Adrenal gland (tissue), 5 donors: ENCODE measurements around the gene EPHA5.

ENCODE experiments used
- CTCF ChIP-seq, 6 experiments: fragments of 450-650 bp in 4 of 6; fragments of 200-600 bp in 2 of 6; sonication (generic) in 1 of 6; IDR thresholded peaks; 1 replicate in 5 of 6; 2 replicates in 1 of 6; pipeline versions ENCODE4 v1.5.1 to v1.8.0; 2016 to 2021; ENCODE audit warnings: antibody characterized with exemption in 6 of 6, mild to moderate bottlenecking in 2 of 6, moderate library complexity in 1 of 6
- POLR2A ChIP-seq, 2 donors: fragments of 450-650 bp; IDR thresholded peaks; one replicate each; pipeline ENCODE4 v1.6.1; 2017; ENCODE audit warnings: antibody characterized with exemption in 2 of 2, mild to moderate bottlenecking in 2 of 2, moderate library complexity in 1 of 2
- donor health status: DM: no; HTN: no; CAD: no.

GRCh38 chr4:65668201-65669089 lies 1.8 kb downstream of the EPHA5 start:
- no peak for TF ChIP-seq CTCF (IDR thresholded peaks at IDR 0.05)
- no peak for TF ChIP-seq POLR2A (IDR thresholded peaks at IDR 0.05)
